Activated naive CD4-positive, alpha-beta T cell treated with anti-CD3 and anti-CD28 coated beads, Interleukin-2, amount 50 U/mL, for 16 hours (primary cell): Measurements from ENCODE around the gene UMAD1.
A peak's percentile ranks its signal among the peaks of the same experiment; 100 is the strongest.

Experiments used
- DNase-seq: peaks from one replicate; pipeline ENCODE4 v3.0.0-alpha.2; 2020

Gene UMAD1

GRCh38 chr7:7695111-7695817, 54.7 kb downstream of the UMAD1 start:
- DNase-seq: no peak

- no peak for DNase-seq
Measured at GRCh38 chr7:7696458-7697119, 56.0 kb downstream of the UMAD1 start.

- no peak for DNase-seq
Measured at GRCh38 chr7:7698930-7699329, 58.4 kb downstream of the UMAD1 start.

GRCh38 chr7:7699380-7699779, 58.8 kb downstream of the UMAD1 start:
- DNase-seq: no peak

- DNase-seq: no peak
Measured at GRCh38 chr7:7699970-7700369, 59.4 kb downstream of the UMAD1 start.

GRCh38 chr7:7701527-7701926, 61.0 kb downstream of the UMAD1 start:
- no peak for DNase-seq

- no peak for DNase-seq
Measured at GRCh38 chr7:7702826-7703225, 62.3 kb downstream of the UMAD1 start.

- no peak for DNase-seq
Measured at GRCh38 chr7:7703427-7703826, 62.9 kb downstream of the UMAD1 start.

- DNase-seq: no peak
Measured at GRCh38 chr7:7704867-7705266, 64.3 kb downstream of the UMAD1 start.

GRCh38 chr7:7705318-7705717, 64.8 kb downstream of the UMAD1 start:
- DNase-seq: no peak

GRCh38 chr7:7706101-7706511, 65.6 kb downstream of the UMAD1 start:
- DNase-seq: no peak

- no peak for DNase-seq
Measured at GRCh38 chr7:7706556-7707172, 66.1 kb downstream of the UMAD1 start.

GRCh38 chr7:7707246-7707645, 66.7 kb downstream of the UMAD1 start:
- no peak for DNase-seq

GRCh38 chr7:7707806-7708205, 67.3 kb downstream of the UMAD1 start:
- DNase-seq: no peak

- no peak for DNase-seq
Measured at GRCh38 chr7:7709291-7709690, 68.7 kb downstream of the UMAD1 start.

- DNase-seq: no peak
Measured at GRCh38 chr7:7710469-7710868, 69.9 kb downstream of the UMAD1 start.

- no peak for DNase-seq
Measured at GRCh38 chr7:7713730-7714129, 73.2 kb downstream of the UMAD1 start.

- no peak for DNase-seq
Measured at GRCh38 chr7:7718492-7718891, 77.9 kb downstream of the UMAD1 start, which contains the start of gene RPA3. Gene RPA3, minus strand, starts transcription at chr7:7718607. Its CDS starts 78,189 bp downstream, at chr7:7640418.

GRCh38 chr7:7719236-7719635, 78.7 kb downstream of the UMAD1 start:
- peak; percentile 48 for DNase-seq

GRCh38 chr7:7720193-7720592, 79.6 kb downstream of the UMAD1 start:
- DNase-seq: no peak

GRCh38 chr7:7720750-7721621, 80.4 kb downstream of the UMAD1 start:
- DNase-seq: no peak

- DNase-seq: no peak
Measured at GRCh38 chr7:7731732-7732131, 91.2 kb downstream of the UMAD1 start.

- no peak for DNase-seq
Measured at GRCh38 chr7:7732621-7733281, 92.2 kb downstream of the UMAD1 start.
